H9 (cell line): ENCODE measurements around the gene DCAF15. TPM values are rescaled to one million over a fixed set of nuclear protein-coding genes. Genes with fewer than 3 reads are reported as not detected.

Experiments used
- DNase-seq: peaks from one replicate; pipeline ENCODE4 v3.0.0-alpha.2; 2017
- H2AFZ ChIP-seq: one replicate; pipeline ENCODE4 v1.6.1; 2013; ENCODE audit warnings: mild to moderate bottlenecking, low read length, control low read depth, moderate library complexity
- H2AK5ac ChIP-seq: 2 replicates; pipeline ENCODE4 v1.6.1; 2013; ENCODE audit warnings: low read length, control low read depth, mixed read lengths; ENCODE audit not compliant: insufficient read length
- H2BK120ac ChIP-seq: one replicate; pipeline ENCODE4 v1.6.1; 2013; ENCODE audit warnings: low read depth, mild to moderate bottlenecking, low read length, control low read depth, inconsistent platforms; ENCODE audit not compliant: poor library complexity, severe bottlenecking
- H2BK12ac ChIP-seq: 2 replicates; pipeline ENCODE4 v1.6.1; 2013; ENCODE audit warnings: low read length, control low read depth, mixed read lengths, low read depth; ENCODE audit not compliant: insufficient read length
- H2BK15ac ChIP-seq: 2 replicates; pipeline ENCODE4 v1.6.1; 2013; ENCODE audit warnings: low read depth, low read length, control low read depth
- H2BK20ac ChIP-seq: one replicate; pipeline ENCODE4 v1.6.1; 2013; ENCODE audit warnings: low read depth, mild to moderate bottlenecking, low read length, control low read depth, inconsistent platforms; ENCODE audit not compliant: poor library complexity, severe bottlenecking
- H2BK5ac ChIP-seq: 2 replicates; pipeline ENCODE4 v1.6.1; 2013; ENCODE audit warnings: low read length, control low read depth, mixed read lengths; ENCODE audit not compliant: insufficient read length
- H3K14ac ChIP-seq: 2 replicates; pipeline ENCODE4 v1.6.1; 2013; ENCODE audit warnings: low read length, control low read depth; ENCODE audit not compliant: insufficient read depth
- H3K18ac ChIP-seq: 2 replicates; pipeline ENCODE4 v1.6.1; 2013; ENCODE audit warnings: low read depth, mild to moderate bottlenecking, mixed read lengths, low read length, control low read depth; ENCODE audit not compliant: insufficient read length
- H3K23ac ChIP-seq: 2 replicates; pipeline ENCODE4 v1.6.1; 2013; ENCODE audit warnings: low read length, control low read depth, mixed read lengths, low read depth; ENCODE audit not compliant: insufficient read length
- H3K23me2 ChIP-seq: 2 replicates; pipeline ENCODE4 v1.6.1; 2013; ENCODE audit warnings: low read depth, mild to moderate bottlenecking, mixed read lengths, low read length, control low read depth; ENCODE audit not compliant: insufficient read length, poor library complexity, severe bottlenecking
- H3K27ac ChIP-seq: 2 replicates; pipeline ENCODE4 v1.5.1; 2013; ENCODE audit warnings: low read length, control low read depth, mixed read lengths, low read depth; ENCODE audit not compliant: insufficient read length
- H3K27me3 ChIP-seq: 2 replicates; pipeline ENCODE4 v1.6.1; 2013; ENCODE audit warnings: low read length, control low read depth, inconsistent platforms; ENCODE audit not compliant: insufficient read depth
- H3K4ac ChIP-seq: 2 replicates; pipeline ENCODE4 v1.6.1; 2013; ENCODE audit warnings: low read depth, mild to moderate bottlenecking, control low read depth, inconsistent platforms, low read length, moderate library complexity
- H3K4me1 ChIP-seq: 2 replicates; pipeline ENCODE4 v1.6.1; 2013; ENCODE audit warnings: low read length, control low read depth, inconsistent platforms; ENCODE audit not compliant: insufficient read depth
- H3K4me2 ChIP-seq: 2 replicates; pipeline ENCODE4 v1.6.1; 2013; ENCODE audit warnings: low read length, control low read depth, mixed read lengths; ENCODE audit not compliant: insufficient read length, insufficient read depth
- H3K56ac ChIP-seq: 2 replicates; pipeline ENCODE4 v1.6.1; 2013; ENCODE audit warnings: low read depth, mild to moderate bottlenecking, mixed read lengths, low read length, control low read depth; ENCODE audit not compliant: insufficient read length
- H3K79me1 ChIP-seq: 2 replicates; pipeline ENCODE4 v1.6.1; 2013; ENCODE audit warnings: low read depth, mild to moderate bottlenecking, moderate library complexity, low read length, control low read depth, inconsistent platforms; ENCODE audit not compliant: insufficient read depth, poor library complexity, severe bottlenecking
- H3K79me2 ChIP-seq: 2 replicates; pipeline ENCODE4 v1.6.1; 2013; ENCODE audit warnings: low read length, control low read depth, inconsistent platforms; ENCODE audit not compliant: insufficient read depth
- H3K9ac ChIP-seq: 2 replicates; pipeline ENCODE4 v1.6.1; 2013; ENCODE audit warnings: low read length, control low read depth, mixed read lengths; ENCODE audit not compliant: insufficient read length; ENCODE audit errors: extremely low read depth
- H3K9me3 ChIP-seq: one replicate; pipeline ENCODE4 v1.6.1; 2013; ENCODE audit warnings: low read depth, low read length, inconsistent platforms; ENCODE audit not compliant: control insufficient read depth
- H3T11ph ChIP-seq: one replicate; pipeline ENCODE4 v1.6.1; 2013; ENCODE audit warnings: mild to moderate bottlenecking, low read length, control low read depth, inconsistent platforms
- H4K20me1 ChIP-seq: one replicate; pipeline ENCODE4 v1.6.1; 2013; ENCODE audit not compliant: control insufficient read depth, insufficient read length, insufficient read depth
- H4K5ac ChIP-seq: 2 replicates; pipeline ENCODE4 v1.6.1; 2013; ENCODE audit warnings: low read depth, mild to moderate bottlenecking, mixed read lengths, low read length, control low read depth; ENCODE audit not compliant: insufficient read length
- H4K8ac ChIP-seq: replicated peaks from 2 replicates; pipeline ENCODE4 v1.6.1; 2013; ENCODE audit warnings: low read length, control low read depth, mixed read lengths, low read depth; ENCODE audit not compliant: insufficient read length
- H4K91ac ChIP-seq: 2 replicates; pipeline ENCODE4 v1.6.1; 2013; ENCODE audit warnings: low read depth, mild to moderate bottlenecking, moderate library complexity, mixed read lengths, low read length, control low read depth; ENCODE audit not compliant: insufficient read length
- H3K27ac Mint-ChIP-seq, 3 experiments: 2 replicates in 2 of 3; 3 replicates in 1 of 3; pipeline ENCODE4 v1.8.0; 2020 to 2021; ENCODE audit warnings: mixed read lengths in 3 of 3, mild to moderate bottlenecking in 1 of 3, moderate library complexity in 1 of 3
- H3K27me3 Mint-ChIP-seq: 2 replicates; pipeline ENCODE4 v1.8.0; 2021; ENCODE audit warnings: low read depth, mild to moderate bottlenecking, moderate library complexity, mixed read lengths
- H3K36me3 Mint-ChIP-seq, 3 experiments: 2 replicates in 2 of 3; 3 replicates in 1 of 3; pipeline ENCODE4 v1.8.0; 2020 to 2021; ENCODE audit warnings: low read depth in 3 of 3, mixed read lengths in 3 of 3; ENCODE audit not compliant: insufficient read depth in 1 of 3
- H3K4me1 Mint-ChIP-seq, 2 experiments: 2 replicates each; pipeline ENCODE4 v1.8.0; 2020; ENCODE audit warnings: mixed read lengths in 2 of 2
- H3K4me3 Mint-ChIP-seq, 2 experiments: 2 replicates in 1 of 2; 3 replicates in 1 of 2; pipeline ENCODE4 v1.8.0; 2020 to 2021; ENCODE audit warnings: mild to moderate bottlenecking in 2 of 2, mixed read lengths in 2 of 2, moderate library complexity in 1 of 2
- H3K9me3 Mint-ChIP-seq, 2 experiments: 2 replicates in 1 of 2; 3 replicates in 1 of 2; pipeline ENCODE4 v1.8.0; 2020; ENCODE audit warnings: mild to moderate bottlenecking in 2 of 2, mixed read lengths in 2 of 2, moderate library complexity in 1 of 2
- WGBS: extraction: QIAGEN DNeasy Blood & Tissue Kit; methylation state at CpG from one replicate; pipeline ENCODE4 v1.1.7; 2013; ENCODE audit warnings: missing lambda C conversion rate, low lambda C conversion rate, mixed read lengths; ENCODE audit not compliant: insufficient read length; ENCODE audit errors: extremely low coverage; 5-methylcytosine and 5-hydroxymethylcytosine counted together
- total RNA-seq: library from RNA; stranded (reverse); gene quantifications from 2 replicates; pipeline ENCODE4 v1.2.1, GENCODE V29; 2021
- TF ChIP-seq, protein P1 (sequence below): fragments of 200-600 bp; sonication (generic); conservative IDR thresholded peaks from 3 replicates; pipeline ENCODE4 v1.8.0; 2021; ENCODE audit warnings: antibody characterized with exemption, mild to moderate bottlenecking

DCAF15 gene
- total RNA-seq, 1 experiment from 2014 or later = 82.5 TPM

DNA sequence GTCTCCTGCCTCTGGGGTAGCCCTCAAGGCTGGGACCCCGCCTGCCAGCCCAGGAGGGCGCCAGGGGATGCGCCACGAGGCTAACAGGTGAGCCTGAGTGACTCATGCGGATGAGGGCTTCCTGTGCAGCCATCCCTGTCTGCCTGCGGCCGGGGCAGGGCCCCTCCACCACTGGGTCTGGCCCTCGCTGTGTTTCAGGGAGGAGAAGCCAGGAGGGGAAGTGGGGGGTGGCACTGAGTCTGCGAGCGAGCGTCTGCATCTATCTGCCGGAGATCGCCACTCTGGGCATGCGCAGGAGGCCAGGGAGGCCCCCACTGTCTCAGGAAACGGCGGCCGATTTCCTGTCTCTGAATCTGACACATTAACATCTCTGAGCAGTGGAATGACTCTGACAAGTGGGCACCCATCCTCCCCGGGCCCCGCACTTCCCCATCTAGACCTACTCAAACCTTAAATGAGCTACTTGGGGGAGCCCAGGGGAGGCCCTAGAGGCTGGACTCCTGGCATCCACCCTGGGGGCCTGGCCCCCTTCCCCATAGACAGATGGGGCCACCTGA is 34.1 kb downstream of the DCAF15 start:
- peaks cover 45 to 58% of the 10 kb centered on the region in 2 experiments for H3K4me1 Mint-ChIP-seq
- no peaks in the 10 kb centered on the region for H3K79me2 ChIP-seq
- H3K23ac ChIP-seq = no peak overlapping the region
- H2BK12ac ChIP-seq = no peak overlapping the region
- H2BK120ac ChIP-seq = no peak overlapping the region
- H3K4me2 ChIP-seq = peak overlapping the region; percentile 21
- no peak overlapping the region for H2BK20ac ChIP-seq
- H3K36me3 Mint-ChIP-seq = peaks cover 0 to 25% (median 13%) of the 10 kb centered on the region in 3 experiments; a peak in 6 of 7 replicates
- H2BK15ac ChIP-seq = no peak overlapping the region
- H3K9ac ChIP-seq = no peak overlapping the region
- H4K8ac ChIP-seq = no peak overlapping the region
- H3K4me3 Mint-ChIP-seq = peak overlapping the region; percentile 35 to 53; a peak in 3 of 5 replicates
- H3K27me3 ChIP-seq = no peaks in the 10 kb centered on the region
- peak overlapping the region; percentile 85 for H3K18ac ChIP-seq
- H2AK5ac ChIP-seq = no peak overlapping the region
- H3K4ac ChIP-seq = no peak overlapping the region
- no peak overlapping the region for H3T11ph ChIP-seq
- H4K5ac ChIP-seq = no peak overlapping the region
- no CpG with 5 or more reads among the region's 19 CpGs for WGBS
- no peaks in the 10 kb centered on the region for H3K23me2 ChIP-seq
- no peaks in the 10 kb centered on the region for H3K9me3 ChIP-seq
- peak overlapping the region; percentile 22 for H3K27ac ChIP-seq
- peak overlapping the region; percentile 22 to 93 (median 72); a peak in 5 of 7 replicates for H3K27ac Mint-ChIP-seq
- peaks cover 3% of the 10 kb centered on the region; the same call in 1 of the 2 replicates for H3K4me1 ChIP-seq
- H4K91ac ChIP-seq = no peak overlapping the region
- H2BK5ac ChIP-seq = no peak overlapping the region
- peak; percentile 93 for DNase-seq
- no peak overlapping the region for H2AFZ ChIP-seq
- H3K56ac ChIP-seq = no peak overlapping the region
- no peaks in the 10 kb centered on the region for H3K79me1 ChIP-seq
- no peaks in the 10 kb centered on the region; a peak in 1 of 5 replicates for H3K9me3 Mint-ChIP-seq
- H4K20me1 ChIP-seq = no peaks in the 10 kb centered on the region
- TF ChIP-seq, protein P1, sequence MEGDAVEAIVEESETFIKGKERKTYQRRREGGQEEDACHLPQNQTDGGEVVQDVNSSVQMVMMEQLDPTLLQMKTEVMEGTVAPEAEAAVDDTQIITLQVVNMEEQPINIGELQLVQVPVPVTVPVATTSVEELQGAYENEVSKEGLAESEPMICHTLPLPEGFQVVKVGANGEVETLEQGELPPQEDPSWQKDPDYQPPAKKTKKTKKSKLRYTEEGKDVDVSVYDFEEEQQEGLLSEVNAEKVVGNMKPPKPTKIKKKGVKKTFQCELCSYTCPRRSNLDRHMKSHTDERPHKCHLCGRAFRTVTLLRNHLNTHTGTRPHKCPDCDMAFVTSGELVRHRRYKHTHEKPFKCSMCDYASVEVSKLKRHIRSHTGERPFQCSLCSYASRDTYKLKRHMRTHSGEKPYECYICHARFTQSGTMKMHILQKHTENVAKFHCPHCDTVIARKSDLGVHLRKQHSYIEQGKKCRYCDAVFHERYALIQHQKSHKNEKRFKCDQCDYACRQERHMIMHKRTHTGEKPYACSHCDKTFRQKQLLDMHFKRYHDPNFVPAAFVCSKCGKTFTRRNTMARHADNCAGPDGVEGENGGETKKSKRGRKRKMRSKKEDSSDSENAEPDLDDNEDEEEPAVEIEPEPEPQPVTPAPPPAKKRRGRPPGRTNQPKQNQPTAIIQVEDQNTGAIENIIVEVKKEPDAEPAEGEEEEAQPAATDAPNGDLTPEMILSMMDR = no peak
- no peaks in the 10 kb centered on the region for H3K27me3 Mint-ChIP-seq
- H3K14ac ChIP-seq = peak overlapping the region; percentile 33
